A673 (cell line): ENCODE results near the gene KDM8. TPM values are rescaled to one million over a fixed set of nuclear protein-coding genes. Genes with fewer than 3 reads are reported as not detected.

Experiments
- BruUV-seq: library from RNA; stranded (reverse); fragments of 400-500 nt; replicated peaks from 2 replicates; lab custom pipeline; 2021; lab: Mats Ljungman, UMichigan
- CTCF ChIA-PET: fragments of 300-600 bp; sonication (Branson Sonifier 250); formaldehyde crosslinking; loops from one replicate; lab custom pipeline; 2022; ENCODE audit warnings: antibody characterized with exemption; lab: Charles Lee
- POLR2A ChIA-PET: fragments of 300-600 bp; sonication (Branson Sonifier 250); formaldehyde crosslinking; loops from one replicate; lab custom pipeline; 2022; ENCODE audit warnings: antibody characterized with exemption; ENCODE audit not compliant: low non-redundant PET; lab: Charles Lee
- DNase-seq: peaks from one replicate; pipeline ENCODE4 v3.0.0-alpha.2; 2015; ENCODE audit warnings: low spot score
- H3K27ac ChIP-seq: fragments of 200-600 bp; sonication (generic); 2 replicates; pipeline ENCODE4 v1.5.1; 2016; ENCODE audit warnings: mixed run types, low read depth, mild to moderate bottlenecking, mixed read lengths, antibody characterized with exemption, low read length; ENCODE audit not compliant: poor library complexity, severe bottlenecking
- H3K27me3 ChIP-seq: fragments of 200-600 bp; sonication (generic); replicated peaks from 2 replicates; pipeline ENCODE4 v1.6.1; 2017; ENCODE audit warnings: mixed run types, low read depth, mild to moderate bottlenecking, mixed read lengths, antibody characterized with exemption, low read length; ENCODE audit not compliant: insufficient read depth, poor library complexity
- H3K36me3 ChIP-seq: fragments of 200-600 bp; sonication (generic); 2 replicates; pipeline ENCODE4 v1.6.1; 2016; ENCODE audit warnings: mixed run types, mild to moderate bottlenecking, mixed read lengths, antibody characterized with exemption, low read length; ENCODE audit not compliant: insufficient read depth, poor library complexity, severe bottlenecking
- H3K4me1 ChIP-seq: fragments of 200-600 bp; sonication (generic); 2 replicates; pipeline ENCODE4 v1.6.1; 2017; ENCODE audit warnings: mixed run types, mild to moderate bottlenecking, mixed read lengths, antibody characterized with exemption, low read length; ENCODE audit not compliant: insufficient read depth, poor library complexity, severe bottlenecking
- H3K4me3 ChIP-seq: fragments of 200-600 bp; sonication (generic); 2 replicates; pipeline ENCODE4 v1.5.1; 2016; ENCODE audit warnings: low read depth, mixed run types, mild to moderate bottlenecking, mixed read lengths, low read length; ENCODE audit not compliant: poor library complexity, severe bottlenecking
- H3K9me3 ChIP-seq: fragments of 200-600 bp; sonication (generic); 2 replicates; pipeline ENCODE4 v1.6.1; 2016; ENCODE audit warnings: mixed run types, low read depth, mild to moderate bottlenecking, mixed read lengths, antibody characterized with exemption, low read length; ENCODE audit not compliant: poor library complexity, severe bottlenecking
- EZH2 ChIP-seq: fragments of 200-600 bp; sonication (generic); IDR thresholded peaks from 2 replicates; pipeline ENCODE4 v1.6.1; 2017; ENCODE audit warnings: borderline replicate concordance, low read depth, mild to moderate bottlenecking, mixed read lengths, antibody characterized with exemption, low read length; ENCODE audit not compliant: poor library complexity, severe bottlenecking
- intact Hi-C: fragments of 100-400 bp; cut with micrococcal nuclease; formaldehyde crosslinking; loops from one replicate; pipeline ENCODE4 v1.10.0; 2022; ENCODE audit not compliant: unreplicated experiment
- total RNA-seq: library from RNA; stranded (reverse); gene quantifications from 2 replicates; pipeline ENCODE4 v1.2.3, GENCODE V29; 2021
- TF ChIP-seq, protein P1 (sequence below): fragments of 300-800, 200-600 bp; sonication (generic); conservative IDR thresholded peaks from 2 replicates; pipeline ENCODE4 v1.5.1; 2017; ENCODE audit warnings: low read depth, mild to moderate bottlenecking, antibody characterized with exemption, low read length, moderate library complexity, mixed read lengths

KDM8 gene
- total RNA-seq, 1 experiment from 2014 or later, result 8.8 TPM

DNA sequence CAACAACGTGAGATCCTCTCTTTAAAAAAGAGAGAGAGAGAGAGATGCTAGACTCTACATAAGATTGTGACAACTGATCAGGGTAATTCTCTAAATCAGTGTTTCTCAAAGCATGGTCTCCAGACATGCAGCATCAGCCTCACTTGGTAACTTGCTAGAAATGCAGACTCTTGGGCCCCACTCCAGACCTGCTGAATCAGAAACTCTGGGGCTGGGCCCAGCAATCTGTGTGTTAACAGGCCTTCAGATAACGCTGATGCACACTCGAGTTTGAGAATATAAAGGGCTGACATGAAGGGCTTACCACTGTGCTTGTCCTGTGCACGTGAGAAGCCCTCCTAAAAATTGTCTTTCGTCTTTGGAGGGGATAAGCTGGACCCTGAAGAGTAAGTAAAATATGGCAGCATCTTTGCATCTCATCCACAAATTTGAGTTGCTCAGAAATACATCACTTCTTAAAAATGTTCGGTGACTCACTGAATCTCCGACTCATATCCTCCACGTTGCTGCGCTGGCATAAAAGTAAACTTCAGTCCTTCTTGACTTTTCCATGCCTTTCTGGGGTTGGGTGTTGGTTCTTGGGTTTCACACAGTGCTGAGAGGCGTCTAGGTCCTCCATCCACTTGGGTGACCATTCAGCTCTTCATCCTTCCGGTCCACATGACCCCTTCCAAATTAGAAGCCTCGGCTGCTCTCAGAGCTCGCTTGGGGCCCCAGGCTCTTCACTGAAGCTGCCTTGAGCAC, 26.1 kb upstream of the KDM8 start:
- intact Hi-C loops, result no loop called here
- no peak for DNase-seq
- no peaks in the 10 kb centered on the region for H3K4me1 ChIP-seq
- no peak for TF ChIP-seq EZH2
- TF ChIP-seq, protein P1, sequence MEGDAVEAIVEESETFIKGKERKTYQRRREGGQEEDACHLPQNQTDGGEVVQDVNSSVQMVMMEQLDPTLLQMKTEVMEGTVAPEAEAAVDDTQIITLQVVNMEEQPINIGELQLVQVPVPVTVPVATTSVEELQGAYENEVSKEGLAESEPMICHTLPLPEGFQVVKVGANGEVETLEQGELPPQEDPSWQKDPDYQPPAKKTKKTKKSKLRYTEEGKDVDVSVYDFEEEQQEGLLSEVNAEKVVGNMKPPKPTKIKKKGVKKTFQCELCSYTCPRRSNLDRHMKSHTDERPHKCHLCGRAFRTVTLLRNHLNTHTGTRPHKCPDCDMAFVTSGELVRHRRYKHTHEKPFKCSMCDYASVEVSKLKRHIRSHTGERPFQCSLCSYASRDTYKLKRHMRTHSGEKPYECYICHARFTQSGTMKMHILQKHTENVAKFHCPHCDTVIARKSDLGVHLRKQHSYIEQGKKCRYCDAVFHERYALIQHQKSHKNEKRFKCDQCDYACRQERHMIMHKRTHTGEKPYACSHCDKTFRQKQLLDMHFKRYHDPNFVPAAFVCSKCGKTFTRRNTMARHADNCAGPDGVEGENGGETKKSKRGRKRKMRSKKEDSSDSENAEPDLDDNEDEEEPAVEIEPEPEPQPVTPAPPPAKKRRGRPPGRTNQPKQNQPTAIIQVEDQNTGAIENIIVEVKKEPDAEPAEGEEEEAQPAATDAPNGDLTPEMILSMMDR, result no peak
- no peaks in the 10 kb centered on the region for H3K27me3 ChIP-seq
- ChIA-PET CTCF (no interaction called here), POLR2A (no interaction called here)
- H3K36me3 ChIP-seq, result no peaks in the 10 kb centered on the region
- BruUV-seq, result no TSS peak
- no peak overlapping the region for H3K27ac ChIP-seq
- no peaks in the 10 kb centered on the region for H3K9me3 ChIP-seq
- no peak overlapping the region for H3K4me3 ChIP-seq

DNA sequence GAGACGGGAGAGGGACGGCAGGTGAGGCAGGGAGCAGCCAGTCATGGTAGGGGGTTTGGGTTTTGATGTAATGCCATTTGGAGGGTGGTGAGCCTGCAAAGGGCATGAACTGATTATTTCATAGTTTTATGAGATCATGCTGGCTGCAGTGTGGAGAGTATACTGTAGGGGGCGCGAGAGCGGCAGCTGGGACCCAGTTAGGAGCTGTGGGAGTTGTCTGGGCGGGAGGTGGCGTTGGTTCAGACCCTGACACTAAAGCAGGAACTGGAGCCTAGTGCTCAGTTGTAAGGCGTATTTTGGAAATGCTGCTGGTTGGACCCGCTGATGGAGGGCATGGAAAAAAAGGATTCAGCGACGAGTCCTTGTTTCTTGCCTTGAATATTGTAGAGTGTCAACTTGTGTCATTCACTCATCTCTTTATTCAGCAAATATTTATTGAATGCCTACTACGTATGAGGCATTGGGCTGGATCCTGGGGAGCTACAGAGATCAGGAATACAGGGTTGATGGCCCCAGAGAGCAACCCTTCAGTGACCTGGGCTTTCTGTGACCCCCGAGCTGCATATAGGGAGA, 23.7 kb upstream of the KDM8 start:
- POLR2A ChIA-PET, result interaction anchor here (1.0 kb wide), 1 partner anchor 708 kb away, joined by 3 read pairs; no protein-coding TSS in a partner anchor
- no peaks in the 10 kb centered on the region for H3K9me3 ChIP-seq
- TF ChIP-seq, protein P1, result peak; percentile 96
- no peak for TF ChIP-seq EZH2
- no peaks in the 10 kb centered on the region for H3K27me3 ChIP-seq
- intact Hi-C loops, result loop anchor here (1.0 to 2.0 kb wide), 2 partner anchors 189 to 278 kb away; no protein-coding TSS in a partner anchor
- CTCF ChIA-PET, result interaction anchor here (0.5 to 2.0 kb wide), 10 partner anchors 10 to 1069 kb away, joined by 3 to 45 read pairs (median 6); partner anchors contain the start of gene KDM8
- no peaks in the 10 kb centered on the region for H3K4me1 ChIP-seq
- no peaks in the 10 kb centered on the region for H3K36me3 ChIP-seq
- no peak overlapping the region for H3K27ac ChIP-seq
- peak; percentile 83 for DNase-seq
- BruUV-seq, result no TSS peak
- no peak overlapping the region for H3K4me3 ChIP-seq

DNA sequence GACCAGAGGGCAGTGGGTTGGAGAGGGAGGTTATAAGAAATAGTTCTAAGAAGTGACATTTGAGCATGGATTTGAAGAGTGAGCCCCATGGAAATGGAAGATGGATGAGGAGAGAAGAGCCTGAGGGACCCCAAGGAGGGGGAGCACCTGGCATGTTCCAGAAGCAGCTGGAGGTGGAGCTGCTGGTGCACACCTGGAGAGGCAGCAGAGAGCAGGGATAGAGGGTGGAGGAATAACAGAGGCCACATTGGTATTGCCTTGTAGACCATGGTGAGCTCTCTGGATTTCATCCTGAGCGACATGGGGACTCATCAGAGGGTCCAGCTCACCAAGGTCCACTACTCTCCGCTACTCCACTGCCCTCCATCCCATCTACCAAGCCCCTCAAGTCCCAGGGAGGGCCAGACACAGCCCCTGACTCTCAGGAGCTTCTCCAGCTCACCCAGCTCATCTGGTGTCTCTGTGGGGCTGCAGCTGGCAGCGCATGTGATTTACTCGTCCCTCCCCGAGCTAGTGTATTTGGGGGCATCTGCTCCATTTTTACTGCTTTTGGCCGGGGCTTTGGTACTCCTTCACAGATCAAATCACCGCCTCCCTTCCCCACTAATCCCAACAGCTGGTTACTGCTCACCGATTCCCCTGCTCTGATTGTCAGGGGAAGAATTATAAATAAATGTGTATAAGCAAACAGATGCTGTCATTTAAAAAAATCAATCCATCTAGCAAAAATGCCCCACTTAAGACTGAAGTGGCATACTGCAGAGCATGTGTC, 22.1 kb upstream of the KDM8 start:
- no peaks in the 10 kb centered on the region for H3K27me3 ChIP-seq
- TF ChIP-seq, protein P1, result no peak
- TF ChIP-seq EZH2, result no peak
- H3K4me1 ChIP-seq, result no peaks in the 10 kb centered on the region
- no peak overlapping the region for H3K27ac ChIP-seq
- no peak overlapping the region for H3K4me3 ChIP-seq
- H3K9me3 ChIP-seq, result no peaks in the 10 kb centered on the region
- ChIA-PET CTCF (interaction anchor here (0.6 kb wide), 1 partner anchor 187 kb away, joined by 3 read pairs; no protein-coding TSS in a partner anchor), POLR2A (no interaction called here)
- intact Hi-C loops, result no loop called here
- H3K36me3 ChIP-seq, result no peaks in the 10 kb centered on the region
- DNase-seq, result no peak
- no TSS peak for BruUV-seq
